HEK293 (cell line): ENCODE results near the gene CCL27.

ENCODE experiments used
- CTCF ChIA-PET: fragments of 350-600 bp; formaldehyde crosslinking; extraction: SDS; loops from one replicate; lab custom pipeline; 2021; ENCODE audit warnings: antibody characterized with exemption; lab: Yijun Ruan, JAX
- POLR2A ChIA-PET: fragments of 300-600 bp; formaldehyde crosslinking; extraction: SDS; loops from one replicate; lab custom pipeline; 2020; ENCODE audit warnings: antibody characterized with exemption, inconsistent platforms; lab: Yijun Ruan, JAX
- H3K27ac ChIP-seq: fragments of 200-500 bp; sonication (Bioruptor generic); 2 replicates; pipeline ENCODE4 v1.5.1; 2014; ENCODE audit warnings: low read depth, low read length, control low read depth, inconsistent platforms; ENCODE audit errors: extremely low read depth
- H3K36me3 ChIP-seq, 2 experiments: fragments of 200-500 bp in 1 of 2; sonication (Bioruptor generic) in 1 of 2; 1 replicate in 1 of 2; 2 replicates in 1 of 2; pipeline ENCODE4 v1.5.1; 2014 to 2017; ENCODE audit warnings: inconsistent platforms in 2 of 2, low read length in 2 of 2; ENCODE audit not compliant: control insufficient read depth in 2 of 2, insufficient read depth in 1 of 2
- H3K4me1 ChIP-seq: fragments of 200-500 bp; sonication (Bioruptor generic); 2 replicates; pipeline ENCODE4 v1.5.1; 2014; ENCODE audit warnings: mild to moderate bottlenecking, low read length, inconsistent platforms; ENCODE audit not compliant: control insufficient read depth, insufficient read depth
- H3K4me3 ChIP-seq: 2 replicates; pipeline ENCODE4 v1.5.1; 2011; ENCODE audit warnings: low read depth, mild to moderate bottlenecking, control low read depth, low read length, moderate library complexity
- H3K9me3 ChIP-seq: fragments of 200-500 bp; sonication (Bioruptor generic); 2 replicates; pipeline ENCODE4 v1.5.1; 2014; ENCODE audit warnings: low read depth, low read length, inconsistent platforms; ENCODE audit not compliant: control insufficient read depth, insufficient read depth
- BCL6B ChIP-seq: fragments of 450-650 bp; formaldehyde crosslinking; IDR thresholded peaks from 2 replicates; pipeline ENCODE4 v1.5.1; 2017; ENCODE audit warnings: missing biosample characterization, missing genetic modification characterization
- HOXC10 ChIP-seq: sonication (generic); formaldehyde crosslinking; IDR thresholded peaks from 2 replicates; pipeline ENCODE4 v1.8.1; 2023; ENCODE audit warnings: mild to moderate bottlenecking, missing genetic modification reagents
- KLF17 ChIP-seq: fragments of 450-650 bp; formaldehyde crosslinking; IDR thresholded peaks from 2 replicates; pipeline ENCODE4 v1.5.1; 2016; ENCODE audit warnings: missing biosample characterization, missing genetic modification characterization
- MZF1 ChIP-seq: fragments of 450-650 bp; formaldehyde crosslinking; IDR thresholded peaks from 2 replicates; pipeline ENCODE4 v1.5.1; 2017; ENCODE audit warnings: missing biosample characterization, missing genetic modification characterization, borderline replicate concordance
- REPIN1 ChIP-seq: fragments of 450-650 bp; formaldehyde crosslinking; IDR thresholded peaks from 2 replicates; pipeline ENCODE4 v1.5.1; 2017; ENCODE audit warnings: missing biosample characterization, missing genetic modification characterization, low read depth
- ZBTB10 ChIP-seq: fragments of 450-650 bp; formaldehyde crosslinking; IDR thresholded peaks from 2 replicates; pipeline ENCODE4 v1.5.1; 2016; ENCODE audit warnings: missing biosample characterization, missing genetic modification characterization
- ZBTB21 ChIP-seq: fragments of 450-650 bp; formaldehyde crosslinking; IDR thresholded peaks from 2 replicates; pipeline ENCODE4 v1.5.1; 2017; ENCODE audit warnings: missing biosample characterization, missing genetic modification characterization
- ZBTB48 ChIP-seq: fragments of 450-650 bp; formaldehyde crosslinking; IDR thresholded peaks from 2 replicates; pipeline ENCODE4 v1.5.1; 2016; ENCODE audit warnings: missing biosample characterization, missing genetic modification characterization
- ZNF16 ChIP-seq: fragments of 450-650 bp; formaldehyde crosslinking; IDR thresholded peaks from 2 replicates; pipeline ENCODE4 v1.5.1; 2016; ENCODE audit warnings: low read depth, missing biosample characterization, missing genetic modification characterization
- ZNF184 ChIP-seq: fragments of 450-650 bp; IDR thresholded peaks from 2 replicates; pipeline ENCODE4 v1.5.1; 2018; ENCODE audit warnings: missing biosample characterization, mild to moderate bottlenecking, missing genetic modification characterization
- ZNF2 ChIP-seq: fragments of 450-650 bp; formaldehyde crosslinking; IDR thresholded peaks from 2 replicates; pipeline ENCODE4 v1.5.1; 2016; ENCODE audit warnings: missing biosample characterization, missing genetic modification characterization
- ZNF426 ChIP-seq: fragments of 450-650 bp; formaldehyde crosslinking; IDR thresholded peaks from 2 replicates; pipeline ENCODE4 v1.5.1; 2017; ENCODE audit warnings: missing biosample characterization, missing genetic modification characterization, mild to moderate bottlenecking, inconsistent platforms, moderate library complexity
- ZNF629 ChIP-seq: fragments of 450-650 bp; formaldehyde crosslinking; IDR thresholded peaks from 2 replicates; pipeline ENCODE4 v1.5.1; 2017; ENCODE audit warnings: missing biosample characterization, missing genetic modification characterization
- ZNF645 ChIP-seq: fragments of 450-650 bp; formaldehyde crosslinking; IDR thresholded peaks from 2 replicates; pipeline ENCODE4; 2016; ENCODE audit warnings: missing biosample characterization, missing genetic modification characterization
- ZNF692 ChIP-seq: fragments of 450-650 bp; formaldehyde crosslinking; IDR thresholded peaks from 2 replicates; pipeline ENCODE4 v1.5.1; 2016; ENCODE audit warnings: missing biosample characterization, missing genetic modification characterization
- ZNF785 ChIP-seq: fragments of 450-650 bp; formaldehyde crosslinking; IDR thresholded peaks from 2 replicates; pipeline ENCODE4 v1.5.1; 2016; ENCODE audit warnings: missing biosample characterization, missing genetic modification characterization
- TF ChIP-seq, protein P1 (sequence below): fragments of 450-650 bp; formaldehyde crosslinking; IDR thresholded peaks from 2 replicates; pipeline ENCODE4 v1.5.1; 2016; ENCODE audit warnings: missing biosample characterization, missing genetic modification characterization
- TF ChIP-seq, protein P2 (sequence below): fragments of 450-650 bp; formaldehyde crosslinking; conservative IDR thresholded peaks from 2 replicates; pipeline ENCODE4 v1.5.1; 2016; ENCODE audit warnings: low read depth, missing biosample characterization, missing genetic modification characterization

The CCL27 gene

DNA sequence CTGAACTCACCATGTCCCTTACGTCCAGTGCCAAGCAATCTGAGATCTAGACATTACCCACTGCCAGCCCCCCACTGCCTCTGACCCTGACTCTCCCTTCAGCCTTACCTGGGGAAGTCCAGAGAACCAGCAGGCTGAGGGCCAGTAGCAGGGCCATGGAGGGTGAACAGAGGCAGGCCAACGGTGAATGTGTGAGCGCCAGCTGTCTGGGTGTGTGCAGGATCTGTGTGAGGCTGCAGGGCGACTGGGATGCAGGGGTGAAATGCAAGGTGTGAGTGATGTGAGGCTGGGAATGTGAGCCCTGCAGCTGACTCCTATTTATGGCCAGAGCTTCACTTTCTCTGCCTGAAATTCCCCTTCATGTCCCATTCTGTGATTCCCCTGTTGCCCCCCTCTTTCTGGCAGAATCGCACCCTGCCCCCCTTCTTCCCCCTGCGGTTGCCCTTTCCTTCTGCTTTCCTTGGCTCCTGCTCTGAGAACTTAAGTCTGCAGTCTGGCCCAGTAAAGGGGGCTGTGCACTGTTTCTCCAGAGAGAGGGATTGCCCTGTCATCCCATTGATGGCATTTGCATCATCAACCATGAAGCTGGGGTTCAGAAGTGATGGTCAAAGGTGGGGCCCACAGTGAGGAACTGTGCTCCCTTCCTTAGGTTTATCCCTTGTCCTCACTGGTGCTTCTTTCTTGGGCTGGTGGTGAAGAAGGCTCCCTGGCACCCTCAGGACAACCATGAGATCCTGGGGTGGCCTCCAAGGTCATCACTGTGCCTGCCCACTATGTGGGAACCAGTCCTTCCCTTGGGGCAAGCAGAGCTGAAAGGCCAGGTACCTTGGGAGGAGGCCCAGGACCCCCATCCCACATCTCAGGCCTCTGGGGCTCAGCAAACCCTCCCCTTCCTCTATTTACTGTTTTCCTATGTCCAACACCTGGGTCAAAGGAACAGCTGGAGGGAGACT, 28.8 kb upstream of the CCL27 start, which contains the start of gene CCL19:
CCL19 (minus strand) TSS at position 294 of the 953 bp plus-strand sequence; CDS start at position 157, 137 bp downstream.
- ChIA-PET CTCF (interaction anchor here (0.6 to 8.3 kb wide), 7 partner anchors 11 to 897 kb away, joined by 3 to 99 read pairs (median 4); partner anchors contain the start of genes PHF24 and RPP25L), POLR2A (no interaction called here)
- H3K27ac ChIP-seq: no peak within 1 kb of the TSS
- TF ChIP-seq KLF17 (tag by site-specific recombination) (no peak), HOXC10 (CRISPR knock-in tag) (no peak), ZBTB21 (tag by site-specific recombination) (no peak), ZNF692 (tag by site-specific recombination) (0 out of 2 replicates have a peak, but pooled peaks have one; percentile 29), ZBTB10 (tag by site-specific recombination) (no peak), ZNF184 (tag by site-specific recombination) (no peak)
- TF ChIP-seq, protein P1, sequence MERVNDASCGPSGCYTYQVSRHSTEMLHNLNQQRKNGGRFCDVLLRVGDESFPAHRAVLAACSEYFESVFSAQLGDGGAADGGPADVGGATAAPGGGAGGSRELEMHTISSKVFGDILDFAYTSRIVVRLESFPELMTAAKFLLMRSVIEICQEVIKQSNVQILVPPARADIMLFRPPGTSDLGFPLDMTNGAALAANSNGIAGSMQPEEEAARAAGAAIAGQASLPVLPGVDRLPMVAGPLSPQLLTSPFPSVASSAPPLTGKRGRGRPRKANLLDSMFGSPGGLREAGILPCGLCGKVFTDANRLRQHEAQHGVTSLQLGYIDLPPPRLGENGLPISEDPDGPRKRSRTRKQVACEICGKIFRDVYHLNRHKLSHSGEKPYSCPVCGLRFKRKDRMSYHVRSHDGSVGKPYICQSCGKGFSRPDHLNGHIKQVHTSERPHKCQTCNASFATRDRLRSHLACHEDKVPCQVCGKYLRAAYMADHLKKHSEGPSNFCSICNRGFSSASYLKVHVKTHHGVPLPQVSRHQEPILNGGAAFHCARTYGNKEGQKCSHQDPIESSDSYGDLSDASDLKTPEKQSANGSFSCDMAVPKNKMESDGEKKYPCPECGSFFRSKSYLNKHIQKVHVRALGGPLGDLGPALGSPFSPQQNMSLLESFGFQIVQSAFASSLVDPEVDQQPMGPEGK (tag by site-specific recombination): no peak
- no peaks in the 10 kb centered on the region for H3K9me3 ChIP-seq
- H3K4me3 ChIP-seq: no peak within 1 kb of the TSS
- no peaks in the 10 kb centered on the region for H3K36me3 ChIP-seq
- no peaks in the 10 kb centered on the region for H3K4me1 ChIP-seq

DNA sequence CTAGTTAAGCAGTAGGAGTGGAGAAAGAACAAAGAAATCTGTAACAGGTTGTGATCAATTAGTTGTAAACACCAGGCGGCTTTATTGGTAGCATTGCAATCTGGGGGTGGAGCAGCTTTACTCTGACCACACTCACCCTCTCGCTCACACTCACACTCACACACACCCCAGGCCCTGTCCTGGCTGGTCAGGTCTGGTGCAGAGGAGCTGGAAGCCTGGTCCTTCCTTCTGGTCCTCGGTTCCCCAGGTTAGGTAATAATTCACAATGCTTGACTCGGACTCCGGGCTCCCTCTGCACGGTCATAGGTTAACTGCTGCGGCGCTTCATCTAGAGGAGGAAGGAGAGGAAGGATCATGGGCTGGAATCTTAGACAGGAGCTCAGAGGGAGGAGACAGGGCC, 27.1 kb upstream of the CCL27 start:
- ChIA-PET CTCF (interaction anchor here (8.3 kb wide), 1 partner anchor 12 kb away, joined by 99 read pairs; no protein-coding TSS in a partner anchor), POLR2A (interaction anchor here (0.6 kb wide), 1 partner anchor 430 kb away, joined by 4 read pairs; no protein-coding TSS in a partner anchor)
- Histone ChIP-seq H3K4me3 (no peak overlapping the region), H3K27ac (no peak overlapping the region), H3K9me3 (no peaks in the 10 kb centered on the region), H3K4me1 (no peaks in the 10 kb centered on the region), H3K36me3 (no peaks in the 10 kb centered on the region)
- TF ChIP-seq ZBTB48 (tag by site-specific recombination) (no peak), ZNF2 (tag by site-specific recombination) (no peak), ZNF16 (no peak), ZNF426 (tag by site-specific recombination) (no peak), BCL6B (no peak), MZF1 (no peak), REPIN1 (no peak), ZNF645 (tag by site-specific recombination) (no peak), ZNF629 (tag by site-specific recombination) (no peak), ZNF785 (no peak)
- TF ChIP-seq, protein P2, sequence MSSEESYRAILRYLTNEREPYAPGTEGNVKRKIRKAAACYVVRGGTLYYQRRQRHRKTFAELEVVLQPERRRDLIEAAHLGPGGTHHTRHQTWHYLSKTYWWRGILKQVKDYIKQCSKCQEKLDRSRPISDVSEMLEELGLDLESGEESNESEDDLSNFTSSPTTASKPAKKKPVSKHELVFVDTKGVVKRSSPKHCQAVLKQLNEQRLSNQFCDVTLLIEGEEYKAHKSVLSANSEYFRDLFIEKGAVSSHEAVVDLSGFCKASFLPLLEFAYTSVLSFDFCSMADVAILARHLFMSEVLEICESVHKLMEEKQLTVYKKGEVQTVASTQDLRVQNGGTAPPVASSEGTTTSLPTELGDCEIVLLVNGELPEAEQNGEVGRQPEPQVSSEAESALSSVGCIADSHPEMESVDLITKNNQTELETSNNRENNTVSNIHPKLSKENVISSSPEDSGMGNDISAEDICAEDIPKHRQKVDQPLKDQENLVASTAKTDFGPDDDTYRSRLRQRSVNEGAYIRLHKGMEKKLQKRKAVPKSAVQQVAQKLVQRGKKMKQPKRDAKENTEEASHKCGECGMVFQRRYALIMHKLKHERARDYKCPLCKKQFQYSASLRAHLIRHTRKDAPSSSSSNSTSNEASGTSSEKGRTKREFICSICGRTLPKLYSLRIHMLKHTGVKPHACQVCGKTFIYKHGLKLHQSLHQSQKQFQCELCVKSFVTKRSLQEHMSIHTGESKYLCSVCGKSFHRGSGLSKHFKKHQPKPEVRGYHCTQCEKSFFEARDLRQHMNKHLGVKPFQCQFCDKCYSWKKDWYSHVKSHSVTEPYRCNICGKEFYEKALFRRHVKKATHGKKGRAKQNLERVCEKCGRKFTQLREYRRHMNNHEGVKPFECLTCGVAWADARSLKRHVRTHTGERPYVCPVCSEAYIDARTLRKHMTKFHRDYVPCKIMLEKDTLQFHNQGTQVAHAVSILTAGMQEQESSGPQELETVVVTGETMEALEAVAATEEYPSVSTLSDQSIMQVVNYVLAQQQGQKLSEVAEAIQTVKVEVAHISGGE (tag by site-specific recombination): no peak
